Transverse colon (tissue), 3 donors: Measurements from ENCODE around the gene TWF2.

Experiments used
- CTCF ChIP-seq, 5 experiments: fragments of 200-600 bp in 3 of 5; fragments of 450-650 bp in 2 of 5; sonication (generic) in 3 of 5; IDR thresholded peaks; 1 replicate in 2 of 5; 2 replicates in 3 of 5; pipeline ENCODE4 v1.5.1; 2016 to 2017; ENCODE audit warnings: antibody characterized with exemption in 5 of 5, inconsistent platforms in 3 of 5, mild to moderate bottlenecking in 2 of 5, moderate library complexity in 1 of 5
- POLR2A ChIP-seq: fragments of 450-650 bp; IDR thresholded peaks from one replicate; pipeline ENCODE4 v1.6.1; 2016; ENCODE audit warnings: antibody characterized with exemption, mild to moderate bottlenecking, moderate library complexity

GRCh38 chr3:52231502-52232278 is 7.3 kb downstream of the TWF2 start:
- no peak for TF ChIP-seq POLR2A
- peak; percentile 89 to 95 (median 93) for TF ChIP-seq CTCF (IDR thresholded peaks at IDR 0.05)
